ES-I3 (cell line): ENCODE data around the gene RANBP1.

ENCODE experiments used
- H3K36me3 ChIP-seq: 2 replicates; pipeline ENCODE4 v1.6.1; 2013; ENCODE audit warnings: mild to moderate bottlenecking, low read length, control low read depth, moderate library complexity; ENCODE audit not compliant: insufficient read depth
- H3K4me1 ChIP-seq: 2 replicates; pipeline ENCODE4 v1.6.1; 2013; ENCODE audit warnings: mild to moderate bottlenecking, control low read depth, low read length; ENCODE audit not compliant: insufficient read depth
- H3K9ac ChIP-seq: 2 replicates; pipeline ENCODE4 v1.6.1; 2013; ENCODE audit warnings: low read depth, mild to moderate bottlenecking, low read length, moderate library complexity
- H3K9me3 ChIP-seq: 2 replicates; pipeline ENCODE4 v1.6.1; 2013; ENCODE audit warnings: mild to moderate bottlenecking, low read length, moderate library complexity; ENCODE audit not compliant: control insufficient read depth, insufficient read depth

The RANBP1 gene

DNA sequence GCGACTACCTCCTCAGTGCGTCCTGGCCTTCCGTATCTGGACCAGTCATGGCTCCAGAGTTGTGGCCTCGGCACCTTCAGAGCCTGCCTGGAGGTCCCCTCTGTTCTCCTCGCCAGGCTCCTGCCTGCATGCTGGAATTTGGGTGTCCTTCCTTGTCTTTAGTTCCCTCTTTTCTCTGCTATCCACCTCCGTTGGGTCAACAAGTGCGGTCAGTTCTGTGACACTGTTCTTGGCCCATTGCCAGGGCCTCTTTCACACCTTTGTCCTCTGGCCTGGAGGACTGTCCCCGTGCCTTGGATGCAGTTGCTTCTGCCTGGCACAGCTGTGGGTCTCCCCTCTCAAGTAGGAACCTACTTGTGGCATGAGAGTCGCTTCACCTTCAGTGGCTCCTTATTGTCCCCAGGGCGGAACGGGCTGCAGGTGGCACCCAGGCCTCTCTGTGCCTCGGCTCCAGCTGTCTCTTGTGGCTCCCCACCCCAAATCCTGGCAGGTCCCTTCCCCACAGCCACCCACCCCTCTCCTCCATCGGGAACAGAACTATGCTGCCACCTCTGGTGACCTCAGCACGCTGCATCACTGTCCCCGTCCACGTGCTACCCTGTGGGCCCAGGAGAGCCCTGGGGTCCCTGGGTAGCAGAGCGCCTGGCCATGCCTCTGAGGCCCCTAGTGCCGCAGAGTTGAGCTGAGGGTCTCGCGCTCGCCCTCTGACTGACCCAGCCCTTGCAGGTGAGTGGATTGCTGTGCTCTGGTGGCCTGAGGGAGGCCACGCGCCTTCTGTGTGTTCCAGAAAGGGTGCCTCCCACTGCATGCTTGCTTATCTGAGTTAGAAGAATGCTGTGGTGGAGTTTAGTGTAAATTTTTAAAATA is 31.1 kb upstream of the RANBP1 start:
- peaks cover 14% of the 10 kb centered on the region; the same call in 1 of the 2 replicates for H3K4me1 ChIP-seq
- no peak overlapping the region for H3K9ac ChIP-seq
- H3K9me3 ChIP-seq, result no peaks in the 10 kb centered on the region
- H3K36me3 ChIP-seq, result peaks cover 37% of the 10 kb centered on the region

- no peaks in the 10 kb centered on the region for H3K9me3 ChIP-seq
- H3K4me1 ChIP-seq, result peaks cover 14% of the 10 kb centered on the region; the same call in 1 of the 2 replicates
- H3K36me3 ChIP-seq, result peaks cover 46% of the 10 kb centered on the region
- H3K9ac ChIP-seq, result no peak overlapping the region
These were observed 30.3 kb upstream of the RANBP1 start for GRCh38 chr22:20085651-20086050.

- H3K9ac ChIP-seq, result no peak overlapping the region
- H3K36me3 ChIP-seq, result peaks cover 51% of the 10 kb centered on the region
- no peaks in the 10 kb centered on the region for H3K9me3 ChIP-seq
- H3K4me1 ChIP-seq, result peaks cover 14% of the 10 kb centered on the region; the same call in 1 of the 2 replicates
These were observed 29.8 kb upstream of the RANBP1 start for GRCh38 chr22:20086101-20086599.

DNA sequence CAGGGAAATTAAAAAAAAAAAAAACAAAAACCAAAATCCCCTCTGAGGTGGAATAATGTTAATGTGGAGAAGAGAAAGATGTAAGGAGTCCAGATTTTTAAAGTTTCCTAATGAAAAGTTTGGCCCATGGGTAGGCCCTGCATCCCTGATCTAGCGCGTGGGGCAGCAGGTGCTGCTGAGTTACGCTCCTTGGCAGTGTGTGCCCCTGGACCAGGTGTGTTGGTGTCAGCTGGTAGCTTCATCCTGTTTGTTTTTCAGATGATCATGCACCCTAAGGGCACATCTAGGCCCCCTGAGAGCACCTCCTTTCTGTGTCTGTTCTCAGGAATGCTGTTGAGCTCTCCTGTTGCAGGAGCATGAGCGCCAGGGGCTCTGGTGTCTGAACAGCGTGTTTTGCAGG is 29.1 kb upstream of the RANBP1 start:
- peaks cover 8% of the 10 kb centered on the region; the same call in 1 of the 2 replicates for H3K4me1 ChIP-seq
- H3K9me3 ChIP-seq, result no peaks in the 10 kb centered on the region
- H3K9ac ChIP-seq, result no peak overlapping the region
- H3K36me3 ChIP-seq, result peaks cover 55% of the 10 kb centered on the region

DNA sequence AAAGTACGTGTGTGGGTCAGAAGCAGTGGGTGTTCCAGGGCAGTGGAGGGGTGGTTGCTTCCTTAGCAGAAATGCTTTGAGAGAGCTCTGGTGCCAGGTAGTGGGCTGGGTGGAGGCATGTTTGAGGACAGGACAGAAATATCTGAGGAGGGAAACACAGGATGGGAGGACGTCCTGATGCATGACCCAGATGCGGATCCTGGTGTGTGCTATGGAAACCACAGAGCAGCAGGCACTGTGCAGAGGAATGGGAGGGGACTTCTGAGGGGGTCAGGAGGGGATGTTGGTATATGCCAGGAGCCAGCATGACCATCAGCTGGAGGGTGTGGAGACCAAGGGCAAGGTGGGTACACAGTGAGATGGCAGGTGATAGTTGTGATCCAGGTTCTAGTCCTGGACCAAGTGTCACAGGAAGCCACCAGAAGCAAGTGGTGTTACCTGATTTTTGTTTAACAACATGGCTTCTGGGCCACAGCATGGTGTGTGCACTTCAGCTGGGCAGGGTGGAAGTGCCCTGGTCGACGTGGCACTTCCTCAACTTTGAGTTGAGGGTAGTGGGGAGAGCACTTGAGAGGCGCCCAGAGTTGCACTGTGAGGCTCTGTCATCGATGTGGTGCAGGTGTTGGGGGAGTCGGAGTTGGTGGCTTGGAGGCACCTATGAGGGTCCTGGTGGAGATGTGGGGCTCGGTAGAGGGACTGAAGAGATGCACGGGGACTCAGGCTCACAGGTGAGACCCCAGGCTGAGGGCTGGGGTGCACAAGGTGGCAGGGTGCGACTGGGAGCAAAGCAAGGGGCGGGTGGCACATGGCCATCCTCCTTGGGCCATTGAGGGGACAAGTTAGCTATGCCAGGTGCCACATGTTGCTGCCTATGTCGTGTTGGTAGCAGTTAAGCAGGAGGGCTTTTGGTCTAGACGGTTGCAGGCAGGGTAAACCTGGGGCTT is 28.3 kb upstream of the RANBP1 start:
- Histone ChIP-seq H3K9ac (no peak overlapping the region), H3K4me1 (0 out of 2 replicates have a peak, but pooled peaks cover 8% of the 10 kb centered on the region), H3K36me3 (peaks cover 62% of the 10 kb centered on the region), H3K9me3 (no peaks in the 10 kb centered on the region)

DNA sequence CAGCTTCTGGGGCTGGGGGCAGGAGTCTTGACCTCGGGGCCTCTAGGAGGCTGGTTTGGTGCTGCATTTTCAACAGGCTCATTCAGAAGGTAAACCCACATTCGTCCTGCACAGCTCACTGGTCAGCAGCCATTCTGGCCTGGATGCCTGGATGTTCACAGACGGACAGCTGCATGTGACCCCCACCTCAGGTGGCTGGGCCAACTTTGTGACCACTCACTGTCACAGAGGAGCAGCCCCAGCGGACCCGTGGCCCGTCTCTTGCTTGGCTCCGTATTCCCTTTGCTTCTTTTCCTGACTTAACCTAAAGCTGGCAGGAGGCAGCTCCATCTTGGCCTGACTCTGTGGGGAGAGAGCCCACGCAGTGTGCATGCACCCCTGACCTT is 27.6 kb upstream of the RANBP1 start:
- H3K4me1 ChIP-seq, result 0 out of 2 replicates have a peak, but pooled peaks cover 3% of the 10 kb centered on the region
- H3K36me3 ChIP-seq, result peaks cover 63% of the 10 kb centered on the region
- H3K9ac ChIP-seq, result no peak overlapping the region
- no peaks in the 10 kb centered on the region for H3K9me3 ChIP-seq

GRCh38 chr22:20089226-20089976 is 26.5 kb upstream of the RANBP1 start:
- H3K9ac ChIP-seq, result no peak overlapping the region
- no peaks in the 10 kb centered on the region for H3K9me3 ChIP-seq
- peaks cover 71% of the 10 kb centered on the region for H3K36me3 ChIP-seq
- H3K4me1 ChIP-seq, result no peaks in the 10 kb centered on the region

DNA sequence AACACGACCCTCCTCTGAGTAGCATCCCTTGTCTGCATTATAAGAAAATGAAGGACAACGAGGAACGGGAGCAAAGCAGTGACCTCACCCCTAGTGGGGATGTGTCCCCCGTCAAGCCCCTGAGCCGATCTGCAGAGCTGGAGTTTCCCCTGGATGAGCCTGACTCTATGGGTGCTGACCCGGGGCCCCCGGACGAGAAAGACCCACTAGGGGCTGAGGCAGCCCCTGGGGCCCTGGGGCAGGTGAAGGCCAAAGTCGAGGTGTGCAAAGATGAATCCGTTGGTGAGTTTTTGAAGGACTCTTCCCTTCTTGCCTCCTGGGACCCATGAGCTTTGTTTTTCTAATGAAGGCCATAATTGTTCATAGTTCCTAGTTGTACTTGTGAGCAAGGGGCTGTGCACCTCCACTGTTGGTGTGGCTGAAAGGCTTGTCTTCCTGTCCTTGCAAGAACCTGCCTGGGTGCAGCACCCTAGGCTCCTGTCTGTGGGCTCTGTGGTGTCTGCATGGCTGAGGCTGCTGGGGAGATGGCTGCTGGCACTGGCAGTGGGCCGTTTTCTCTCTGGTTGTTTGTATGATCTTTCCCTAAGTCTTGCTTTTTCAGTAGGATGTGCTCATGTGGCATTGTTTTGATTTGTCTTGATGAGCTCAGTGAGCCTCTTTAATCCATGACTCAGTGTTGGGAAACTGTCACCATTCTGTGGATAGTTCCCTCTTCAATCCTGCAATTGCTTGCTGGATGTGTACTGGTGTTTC is 25.8 kb upstream of the RANBP1 start:
- Histone ChIP-seq H3K36me3 (peaks cover 76% of the 10 kb centered on the region), H3K9ac (no peak overlapping the region), H3K4me1 (no peaks in the 10 kb centered on the region), H3K9me3 (no peaks in the 10 kb centered on the region)

DNA sequence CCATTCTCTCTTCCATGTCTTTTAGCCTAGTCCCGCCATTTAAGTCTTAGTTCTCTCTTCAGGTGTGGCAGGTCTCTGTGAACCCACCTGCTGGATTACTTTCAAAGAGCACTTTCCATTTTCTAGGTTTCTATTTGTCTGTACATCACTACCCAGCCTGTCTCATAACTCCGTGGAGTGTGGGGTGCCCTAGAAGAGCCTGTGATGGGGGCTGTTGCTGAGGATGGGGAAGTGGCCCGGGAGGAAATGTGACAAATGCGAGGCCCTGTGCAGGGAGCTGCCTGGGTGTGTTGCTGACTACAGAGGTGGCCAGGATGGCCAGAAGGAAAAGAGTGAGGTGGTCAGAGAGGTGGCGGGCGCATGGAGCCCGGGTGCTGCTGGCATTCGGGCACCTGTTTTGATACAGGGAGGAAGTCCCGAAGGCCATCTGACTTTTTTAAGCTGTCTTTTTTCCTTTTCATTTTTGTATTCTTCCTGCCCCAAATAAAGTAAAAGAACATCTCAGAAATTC is 25.1 kb upstream of the RANBP1 start:
- Histone ChIP-seq H3K9me3 (no peaks in the 10 kb centered on the region), H3K4me1 (no peaks in the 10 kb centered on the region), H3K9ac (no peak overlapping the region), H3K36me3 (peaks cover 80% of the 10 kb centered on the region)

DNA sequence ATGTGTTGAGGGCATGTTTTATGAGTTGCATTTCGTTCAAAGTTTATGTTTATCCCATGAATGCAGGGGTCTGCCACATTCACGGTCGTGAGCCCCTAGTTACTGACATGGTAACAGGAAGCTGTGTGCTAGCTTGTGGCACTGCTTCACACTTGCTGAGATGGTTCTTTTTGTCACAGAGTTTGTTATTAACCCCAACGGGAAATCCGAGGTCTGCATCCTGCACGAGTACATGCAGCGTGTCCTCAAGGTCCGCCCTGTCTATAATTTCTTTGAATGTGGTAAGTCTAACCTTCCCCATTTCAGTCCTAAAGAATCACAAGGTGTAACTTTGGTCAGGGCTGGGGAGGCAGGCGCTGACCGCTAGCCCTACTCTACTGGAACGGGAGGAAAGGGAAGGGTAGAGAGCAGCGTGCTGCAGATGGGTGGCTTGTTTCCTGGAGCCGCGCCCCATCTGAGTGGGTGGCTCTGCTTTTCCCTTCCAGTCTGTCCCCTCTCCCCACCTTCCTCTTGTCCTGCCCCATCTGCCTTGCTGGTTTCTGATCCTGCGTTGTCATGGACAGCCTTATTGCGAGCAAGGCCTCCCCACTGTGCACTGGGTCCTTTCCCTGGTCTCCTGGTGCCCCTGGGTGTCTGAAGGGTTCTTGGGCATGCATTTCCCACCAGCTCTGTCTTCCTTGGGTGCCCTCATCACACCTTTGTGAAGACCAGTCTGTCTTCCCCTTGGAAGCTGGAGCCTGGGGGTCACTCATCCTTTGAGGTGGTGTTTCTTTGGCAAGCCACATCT is 24.0 kb upstream of the RANBP1 start:
- H3K9ac ChIP-seq, result no peak overlapping the region
- peaks cover 78% of the 10 kb centered on the region for H3K36me3 ChIP-seq
- H3K4me1 ChIP-seq, result no peaks in the 10 kb centered on the region
- H3K9me3 ChIP-seq, result 0 out of 2 replicates have a peak, but pooled peaks cover 4% of the 10 kb centered on the region

DNA sequence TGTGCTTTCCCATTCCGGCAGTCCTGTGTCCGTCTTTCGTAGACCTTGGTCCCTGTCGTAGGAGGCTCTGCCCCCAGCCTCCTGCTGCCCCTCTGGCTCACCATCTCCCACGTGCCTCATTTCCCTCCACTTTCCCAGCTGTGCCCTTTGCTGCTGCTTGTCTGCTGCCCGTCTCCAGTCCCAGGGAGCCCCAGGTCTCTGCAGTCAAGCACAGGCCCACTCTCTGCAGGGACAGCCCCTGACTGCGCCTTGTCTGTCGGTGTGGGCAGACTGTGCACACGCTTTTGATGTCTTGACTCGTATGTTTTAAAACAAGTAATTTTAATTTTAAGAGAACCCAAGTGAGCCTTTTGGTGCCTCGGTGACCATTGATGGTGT is 23.4 kb upstream of the RANBP1 start:
- no peak overlapping the region for H3K9ac ChIP-seq
- H3K4me1 ChIP-seq, result no peaks in the 10 kb centered on the region
- H3K9me3 ChIP-seq, result 0 out of 2 replicates have a peak, but pooled peaks cover 4% of the 10 kb centered on the region
- peaks cover 74% of the 10 kb centered on the region for H3K36me3 ChIP-seq

- H3K9me3 ChIP-seq, result 0 out of 2 replicates have a peak, but pooled peaks cover 4% of the 10 kb centered on the region
- peaks cover 72% of the 10 kb centered on the region for H3K36me3 ChIP-seq
- H3K4me1 ChIP-seq, result no peaks in the 10 kb centered on the region
These were observed 22.3 kb upstream of the RANBP1 start for GRCh38 chr22:20093418-20094196.

More at GRCh38 chr22:20093418-20094196, 22.3 kb upstream of the RANBP1 start:
- no peak overlapping the region for H3K9ac ChIP-seq
